Parathyroid adenoma (tissue), 2 donors: Measurements from ENCODE around the gene CEP55.

ENCODE experiments used
- H2AFZ ChIP-seq: fragments of 300-600 bp; sonication (generic); one replicate; pipeline ENCODE4 v1.7.0; 2017; ENCODE audit warnings: antibody characterized with exemption, mild to moderate bottlenecking
- H3K27ac ChIP-seq: fragments of 300-600 bp; sonication (generic); one replicate; pipeline ENCODE4 v1.7.0; 2017
- H3K27me3 ChIP-seq: fragments of 300-600 bp; sonication (generic); one replicate; pipeline ENCODE4 v1.7.0; 2017; ENCODE audit warnings: low read length; ENCODE audit not compliant: control insufficient read depth, insufficient read depth
- H3K36me3 ChIP-seq: fragments of 300-600 bp; sonication (generic); one replicate; pipeline ENCODE4 v1.7.0; 2017; ENCODE audit warnings: low read length; ENCODE audit not compliant: control insufficient read depth, insufficient read depth
- H3K4me1 ChIP-seq: fragments of 300-600 bp; sonication (generic); one replicate; pipeline ENCODE4 v1.7.0; 2017; ENCODE audit warnings: control low read depth
- H3K4me2 ChIP-seq: fragments of 300-600 bp; sonication (generic); one replicate; pipeline ENCODE4 v1.7.0; 2017; ENCODE audit warnings: low read length
- H3K4me3 ChIP-seq: fragments of 300-600 bp; sonication (generic); one replicate; pipeline ENCODE4 v1.7.0; 2017; ENCODE audit warnings: low read depth, low read length
- H3K79me2 ChIP-seq: fragments of 300-600 bp; sonication (generic); one replicate; pipeline ENCODE4 v1.7.0; 2017; ENCODE audit warnings: control low read depth
- H3K9ac ChIP-seq: fragments of 300-600 bp; sonication (generic); one replicate; pipeline ENCODE4 v1.7.0; 2017; ENCODE audit warnings: mild to moderate bottlenecking
- H3K9me3 ChIP-seq: fragments of 300-600 bp; sonication (generic); one replicate; pipeline ENCODE4 v1.7.0; 2017; ENCODE audit warnings: low read length; ENCODE audit not compliant: control insufficient read depth
- TF ChIP-seq, protein P1 (sequence below): fragments of 300-600 bp; sonication (generic); IDR thresholded peaks from one replicate; pipeline ENCODE4 v1.7.0; 2017; ENCODE audit warnings: antibody characterized with exemption, mild to moderate bottlenecking
- donor health status: primary hyperparathyroidism.

The CEP55 gene

DNA sequence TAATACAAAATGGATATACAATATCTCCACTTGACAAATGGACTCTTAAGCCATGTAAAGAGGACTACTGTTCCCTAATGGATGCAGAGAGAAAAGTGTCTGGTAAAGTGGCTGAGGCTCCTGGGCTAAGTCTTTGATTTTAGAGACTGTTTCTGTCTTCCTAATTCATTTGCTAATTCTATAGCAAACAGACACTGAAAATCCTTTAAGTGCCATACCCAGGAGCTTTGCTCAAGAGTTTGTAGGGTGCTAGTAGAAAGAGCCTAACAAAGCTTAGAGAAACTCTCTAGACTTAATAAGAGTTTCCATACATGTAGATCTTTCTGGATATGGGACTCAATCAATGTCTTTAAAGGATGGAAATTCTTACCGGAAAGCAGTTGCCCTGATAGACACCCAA, 16.7 kb downstream of the CEP55 start:
- TF ChIP-seq, protein P1, sequence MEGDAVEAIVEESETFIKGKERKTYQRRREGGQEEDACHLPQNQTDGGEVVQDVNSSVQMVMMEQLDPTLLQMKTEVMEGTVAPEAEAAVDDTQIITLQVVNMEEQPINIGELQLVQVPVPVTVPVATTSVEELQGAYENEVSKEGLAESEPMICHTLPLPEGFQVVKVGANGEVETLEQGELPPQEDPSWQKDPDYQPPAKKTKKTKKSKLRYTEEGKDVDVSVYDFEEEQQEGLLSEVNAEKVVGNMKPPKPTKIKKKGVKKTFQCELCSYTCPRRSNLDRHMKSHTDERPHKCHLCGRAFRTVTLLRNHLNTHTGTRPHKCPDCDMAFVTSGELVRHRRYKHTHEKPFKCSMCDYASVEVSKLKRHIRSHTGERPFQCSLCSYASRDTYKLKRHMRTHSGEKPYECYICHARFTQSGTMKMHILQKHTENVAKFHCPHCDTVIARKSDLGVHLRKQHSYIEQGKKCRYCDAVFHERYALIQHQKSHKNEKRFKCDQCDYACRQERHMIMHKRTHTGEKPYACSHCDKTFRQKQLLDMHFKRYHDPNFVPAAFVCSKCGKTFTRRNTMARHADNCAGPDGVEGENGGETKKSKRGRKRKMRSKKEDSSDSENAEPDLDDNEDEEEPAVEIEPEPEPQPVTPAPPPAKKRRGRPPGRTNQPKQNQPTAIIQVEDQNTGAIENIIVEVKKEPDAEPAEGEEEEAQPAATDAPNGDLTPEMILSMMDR, result no peak
- Histone ChIP-seq H3K79me2 (no peaks in the 10 kb centered on the region), H3K36me3 (no peaks in the 10 kb centered on the region), H3K9ac (no peak overlapping the region), H3K4me3 (no peak overlapping the region), H3K27me3 (no peaks in the 10 kb centered on the region), H3K4me2 (no peak overlapping the region), H2AFZ (no peak overlapping the region), H3K4me1 (no peaks in the 10 kb centered on the region), H3K27ac (no peak overlapping the region), H3K9me3 (no peaks in the 10 kb centered on the region)

DNA sequence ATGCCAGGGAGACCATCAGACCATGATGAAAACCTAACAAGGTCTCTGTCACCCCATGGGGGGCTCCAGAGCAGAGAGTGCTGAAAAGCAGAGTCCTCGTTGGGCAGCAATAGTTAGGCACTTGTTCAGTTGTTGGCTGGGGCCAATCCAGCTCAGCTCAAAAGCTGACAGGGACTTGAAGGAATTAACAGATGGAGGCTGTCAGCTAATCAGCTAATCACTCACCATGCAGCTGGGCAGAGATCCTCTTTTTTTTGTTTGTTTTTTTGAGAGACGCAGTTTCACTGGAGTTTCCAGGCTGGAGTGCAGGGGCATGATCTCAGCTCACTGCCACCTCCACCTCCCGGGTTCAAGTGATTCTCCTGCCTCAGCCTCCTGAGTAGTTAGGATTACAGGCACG, 18.1 kb downstream of the CEP55 start:
- no peak overlapping the region for H3K27ac ChIP-seq
- H3K36me3 ChIP-seq, result no peaks in the 10 kb centered on the region
- no peak overlapping the region for H3K4me2 ChIP-seq
- H2AFZ ChIP-seq, result no peak overlapping the region
- no peaks in the 10 kb centered on the region for H3K79me2 ChIP-seq
- no peak overlapping the region for H3K4me3 ChIP-seq
- H3K4me1 ChIP-seq, result no peaks in the 10 kb centered on the region
- H3K9me3 ChIP-seq, result no peaks in the 10 kb centered on the region
- no peaks in the 10 kb centered on the region for H3K27me3 ChIP-seq
- TF ChIP-seq, protein P1, result no peak
- H3K9ac ChIP-seq, result no peak overlapping the region

DNA sequence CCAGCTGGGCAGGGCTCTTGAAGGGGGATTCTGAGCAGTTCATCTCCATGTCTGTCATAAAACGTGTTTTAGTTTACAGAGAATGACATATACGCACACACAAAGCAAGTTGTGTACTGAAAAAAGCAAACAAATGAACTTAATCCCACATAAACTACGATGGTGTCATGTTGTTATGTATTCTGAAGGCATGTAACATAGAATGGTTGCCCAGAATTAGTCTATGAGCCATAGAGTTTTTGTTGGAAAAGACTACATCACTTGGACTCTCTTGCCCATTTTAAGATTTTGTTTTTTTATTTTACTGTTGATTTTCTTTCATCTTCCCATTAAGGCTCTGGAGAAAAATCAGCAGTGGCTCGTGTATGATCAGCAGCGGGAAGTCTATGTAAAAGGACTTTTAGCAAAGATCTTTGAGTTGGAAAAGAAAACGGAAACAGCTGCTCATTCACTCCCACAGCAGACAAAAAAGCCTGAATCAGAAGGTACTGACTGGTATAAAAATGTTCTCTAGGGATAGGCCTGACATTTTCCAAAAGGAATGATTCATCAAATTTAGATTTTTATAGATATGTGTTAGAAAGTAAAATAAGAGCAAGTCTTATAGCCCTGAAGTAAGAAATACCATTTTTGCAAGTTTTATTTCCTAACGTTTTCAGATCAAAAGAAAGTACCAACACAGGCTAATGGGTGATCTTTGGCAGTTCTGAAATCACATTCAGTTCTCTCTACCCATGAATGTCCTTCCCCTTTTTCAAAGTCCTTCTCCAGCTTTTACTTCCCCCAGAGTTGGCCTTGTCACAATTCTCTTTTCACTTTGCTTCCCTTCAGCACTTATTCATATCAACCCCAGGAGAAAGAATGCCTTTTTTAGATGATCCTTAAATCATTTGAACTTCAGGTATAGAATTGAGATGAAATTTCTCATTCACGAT, 18.9 kb downstream of the CEP55 start:
- Histone ChIP-seq H2AFZ (no peak overlapping the region), H3K4me2 (no peak overlapping the region), H3K27ac (no peak overlapping the region), H3K9me3 (no peaks in the 10 kb centered on the region), H3K4me1 (no peaks in the 10 kb centered on the region), H3K27me3 (no peaks in the 10 kb centered on the region), H3K4me3 (no peak overlapping the region), H3K36me3 (no peaks in the 10 kb centered on the region), H3K79me2 (no peaks in the 10 kb centered on the region), H3K9ac (no peak overlapping the region)
- TF ChIP-seq, protein P1, result no peak

DNA sequence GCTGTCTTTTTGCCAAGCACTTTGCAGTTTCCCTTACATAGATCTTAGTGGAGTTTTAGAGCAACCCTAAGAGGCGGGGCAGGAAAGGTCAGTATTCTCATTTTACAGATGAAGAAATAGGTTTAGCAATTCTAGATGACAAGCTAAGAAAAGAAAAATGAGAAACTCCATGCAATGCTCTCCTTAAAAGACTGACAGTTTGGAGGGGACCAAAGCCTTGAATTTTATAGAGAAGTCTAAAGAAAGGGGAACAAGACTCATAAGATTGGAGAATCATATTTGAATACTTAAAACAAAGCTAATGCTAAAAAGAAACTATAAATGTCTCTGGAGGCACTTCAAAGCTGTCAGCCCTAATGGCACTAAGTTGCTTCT, 19.6 kb downstream of the CEP55 start:
- Histone ChIP-seq H3K4me2 (no peak overlapping the region), H3K36me3 (no peaks in the 10 kb centered on the region), H3K9me3 (no peaks in the 10 kb centered on the region), H3K27ac (no peak overlapping the region), H3K79me2 (no peaks in the 10 kb centered on the region), H2AFZ (no peak overlapping the region), H3K4me1 (no peaks in the 10 kb centered on the region), H3K27me3 (no peaks in the 10 kb centered on the region), H3K9ac (no peak overlapping the region), H3K4me3 (no peak overlapping the region)
- TF ChIP-seq, protein P1, result no peak

DNA sequence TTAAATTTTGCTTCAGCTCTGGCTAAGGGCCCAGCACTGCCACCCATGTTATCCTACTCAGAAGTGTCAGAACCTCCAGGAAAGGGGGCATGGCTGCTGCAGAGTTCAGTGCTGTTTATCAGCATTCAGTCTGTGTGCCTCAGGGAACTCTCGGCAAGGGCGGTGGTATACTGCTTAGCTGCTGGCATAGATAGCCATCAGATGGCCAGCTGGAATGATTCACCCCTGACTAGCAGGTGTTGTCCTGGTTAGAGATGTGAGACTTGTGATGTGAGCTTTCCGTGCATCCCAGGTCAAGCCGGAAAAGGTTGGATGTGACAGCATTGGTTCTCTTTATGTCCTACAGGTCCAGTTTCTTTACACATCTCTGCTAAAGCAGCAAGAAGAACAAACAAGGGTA, 22.1 kb downstream of the CEP55 start:
- no peak overlapping the region for H3K4me2 ChIP-seq
- TF ChIP-seq, protein P1, result no peak
- no peak overlapping the region for H2AFZ ChIP-seq
- no peaks in the 10 kb centered on the region for H3K36me3 ChIP-seq
- no peak overlapping the region for H3K9ac ChIP-seq
- H3K4me3 ChIP-seq, result no peak overlapping the region
- H3K4me1 ChIP-seq, result no peaks in the 10 kb centered on the region
- no peak overlapping the region for H3K27ac ChIP-seq
- no peaks in the 10 kb centered on the region for H3K79me2 ChIP-seq
- H3K9me3 ChIP-seq, result no peaks in the 10 kb centered on the region
- no peaks in the 10 kb centered on the region for H3K27me3 ChIP-seq
